Ovary (tissue), 10 donors: ENCODE measurements around the gene THRB. TPM values are rescaled to one million over a fixed set of nuclear protein-coding genes. Genes with fewer than 3 reads are reported as not detected.

Experiments
- DNase-seq, 5 donors: peaks; one replicate each; pipeline ENCODE4 v3.0.0-alpha.2; 2019 to 2020
- H3K27ac ChIP-seq, 2 donors: fragments of 200-600 bp; one replicate each; pipeline versions ENCODE4 v1.5.1 to v1.8.0; 2019 to 2022
- H3K27me3 ChIP-seq: fragments of 200-600 bp; one replicate; pipeline ENCODE4 v1.8.0; 2022
- H3K36me3 ChIP-seq: fragments of 200-600 bp; sonication (generic); one replicate; pipeline ENCODE4 v1.5.1; 2019
- H3K4me1 ChIP-seq: one replicate; pipeline ENCODE4 v1.8.1; 2013; ENCODE audit warnings: mild to moderate bottlenecking, moderate library complexity; ENCODE audit not compliant: insufficient read depth
- H3K4me3 ChIP-seq: fragments of 200-600 bp; sonication (generic); one replicate; pipeline ENCODE4 v1.5.1; 2017
- H3K9me3 ChIP-seq, 2 donors: fragments of 200-600 bp in 1 of 2; sonication (generic) in 1 of 2; one replicate each; pipeline versions ENCODE4 v1.5.1 to v1.8.1; 2013 to 2019; ENCODE audit warnings: mild to moderate bottlenecking in 1 of 2, moderate library complexity in 1 of 2
- EP300 ChIP-seq: sonication (generic); formaldehyde crosslinking; IDR thresholded peaks from one replicate; pipeline ENCODE4 v1.6.1; 2017; ENCODE audit warnings: antibody characterized with exemption
- POLR2A ChIP-seq: fragments of 450-650 bp; IDR thresholded peaks from one replicate; pipeline ENCODE4 v1.6.1; 2017; ENCODE audit warnings: antibody characterized with exemption, mild to moderate bottlenecking, moderate library complexity
- WGBS, 3 donors: extraction: QIAGEN DNeasy Blood & Tissue Kit in 1 of 3; methylation state at CpG; one replicate each; pipeline versions ENCODE4 v1.1.5 to v1.1.7; 2013 to 2017; 5-methylcytosine and 5-hydroxymethylcytosine counted together
- intact Hi-C, 4 donors: fragments of 100-400 bp; cut with DNase I; formaldehyde crosslinking; loops; one replicate each; pipeline versions ENCODE4 v1.11.0 to v1.15.1; 2022 to 2023
- long read RNA-seq, 3 donors: library from polyadenylated mRNA in 2 of 3; unstranded in 2 of 3; transcript quantifications; one replicate each; pipeline ENCODE4 v2.0.0 and lab custom pipeline, GENCODE V29; 2021 to 2026
- polyA plus RNA-seq, 2 donors: library from polyadenylated mRNA; stranded (reverse); fragments of 200-250 nt in 1 of 2; fragments of 350-450 nt in 1 of 2; fragmentation: Illumina TruSeq in 1 of 2; extraction: RNeasy Lipid Tissue Mini Kit (QIAGEN cat#74804) in 1 of 2; gene quantifications; one replicate each; pipeline ENCODE4 v1.2.3, GENCODE V29; 2013 to 2014
- total RNA-seq, 7 donors: library from RNA; depleted of rRNA in 2 of 7; stranded (reverse); fragments of >200 nt in 2 of 7; fragmentation: NEBNext Ultra II Directional in 3 of 7; extraction: Animal tissue kit (Norgen Biotek cat#: 25700) in 3 of 7; gene quantifications; one replicate each; pipeline versions ENCODE4 v1.1.0 to v1.2.4, GENCODE V29; 2016 to 2023
- TF ChIP-seq, protein P1 (sequence below), 3 donors: fragments of 450-650 bp in 2 of 3; fragments of 200-600 bp in 1 of 3; IDR thresholded peaks; one replicate each; pipeline versions ENCODE4 v1.5.1 to v1.8.0; 2016 to 2022; ENCODE audit warnings: antibody characterized with exemption in 3 of 3, mild to moderate bottlenecking in 1 of 3
- donor health status: DM: no; HTN: no; CAD: no; lungs with moderate emphysema.
- donor health status: DM: no; HTN: no; CAD: no.
- donor health status: Bipolar disorder and iron deficiency.
- donor health status: DM: yes; HTN: yes; CAD: no.
- donor health status: DM: no; HTN: no; CAD: no.
- donor health status: DM: yes; HTN: yes; CAD: no.

The THRB gene
- 1 to 10 TPM; 1.9 to 5.7 (median 3.2) TPM for total RNA-seq
- 1 to 10 TPM in 1 of 2 donors, under 1 TPM in 1; 0.91 to 6.5 TPM for polyA plus RNA-seq
- long read RNA-seq, donor 1, partial matches to known transcripts, result 0 of 1 reads
- long read RNA-seq, donor 1, other reads (novel, unspliced or antisense), result 1 of 1 reads
- long read RNA-seq, donor 2, result 0 reads
- long read RNA-seq, donor 3, partial matches to known transcripts, result 0 of 1 reads
- long read RNA-seq, donor 3, other reads (novel, unspliced or antisense), result 1 of 1 reads

DNA sequence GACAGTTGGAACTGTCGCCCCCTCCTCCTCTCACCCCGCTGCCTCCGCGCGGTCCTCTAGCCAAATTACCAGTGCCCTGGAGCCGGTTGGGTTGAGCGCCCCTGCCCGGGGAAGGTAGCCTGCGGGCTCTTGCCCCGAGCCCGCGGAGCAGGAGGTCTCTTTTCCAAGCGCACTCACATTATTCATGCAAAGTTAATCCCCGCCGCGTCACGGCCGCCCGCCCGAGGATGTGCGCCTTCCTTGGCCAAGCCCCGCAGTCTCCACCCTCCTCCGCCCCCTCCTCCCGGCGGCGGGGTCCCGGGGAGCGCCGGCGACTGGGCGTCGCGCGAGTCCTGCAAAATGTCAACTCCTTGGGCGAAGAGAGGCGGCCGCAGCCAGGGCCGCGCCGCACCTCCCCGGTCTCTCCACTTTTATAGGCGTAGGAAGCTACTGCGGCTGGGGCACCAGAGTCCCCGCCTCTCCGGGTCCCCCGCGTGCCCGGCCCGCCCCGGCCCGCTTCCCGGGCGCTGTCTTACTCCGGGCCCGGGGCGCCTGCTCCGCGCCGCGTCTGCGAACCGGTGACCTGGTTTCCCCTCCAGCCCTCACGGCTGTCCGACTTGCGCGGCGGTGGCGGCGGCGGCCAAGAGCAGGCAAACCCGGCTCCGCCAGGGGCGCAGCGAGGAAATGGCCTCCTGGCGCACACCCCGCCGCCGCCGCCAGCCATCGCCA, at the start of gene THRB:
Gene THRB, minus strand, starts transcription at position 233 of the 708 bp plus-strand sequence.
- 1% methylated on average over 63 to 80 of the region's 80 CpGs for WGBS, 3 donors
- no peak for TF ChIP-seq EP300
- TF ChIP-seq, protein P1, sequence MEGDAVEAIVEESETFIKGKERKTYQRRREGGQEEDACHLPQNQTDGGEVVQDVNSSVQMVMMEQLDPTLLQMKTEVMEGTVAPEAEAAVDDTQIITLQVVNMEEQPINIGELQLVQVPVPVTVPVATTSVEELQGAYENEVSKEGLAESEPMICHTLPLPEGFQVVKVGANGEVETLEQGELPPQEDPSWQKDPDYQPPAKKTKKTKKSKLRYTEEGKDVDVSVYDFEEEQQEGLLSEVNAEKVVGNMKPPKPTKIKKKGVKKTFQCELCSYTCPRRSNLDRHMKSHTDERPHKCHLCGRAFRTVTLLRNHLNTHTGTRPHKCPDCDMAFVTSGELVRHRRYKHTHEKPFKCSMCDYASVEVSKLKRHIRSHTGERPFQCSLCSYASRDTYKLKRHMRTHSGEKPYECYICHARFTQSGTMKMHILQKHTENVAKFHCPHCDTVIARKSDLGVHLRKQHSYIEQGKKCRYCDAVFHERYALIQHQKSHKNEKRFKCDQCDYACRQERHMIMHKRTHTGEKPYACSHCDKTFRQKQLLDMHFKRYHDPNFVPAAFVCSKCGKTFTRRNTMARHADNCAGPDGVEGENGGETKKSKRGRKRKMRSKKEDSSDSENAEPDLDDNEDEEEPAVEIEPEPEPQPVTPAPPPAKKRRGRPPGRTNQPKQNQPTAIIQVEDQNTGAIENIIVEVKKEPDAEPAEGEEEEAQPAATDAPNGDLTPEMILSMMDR (IDR thresholded peaks at IDR 0.05), result peak in 2 of 3 donors; percentile 28 to 43
- no peaks in the 10 kb centered on the region for H3K4me1 ChIP-seq

GRCh38 chr3:24541935-24542334, 47.3 kb upstream of the THRB start:
- H3K36me3 ChIP-seq, result no peaks in the 10 kb centered on the region
- H3K27ac ChIP-seq, result no peak overlapping the region
- no peaks in the 10 kb centered on the region for H3K4me1 ChIP-seq
- intact Hi-C loops, result no loop called here
- H3K9me3 ChIP-seq, result no peaks in the 10 kb centered on the region
- H3K27me3 ChIP-seq, result no peaks in the 10 kb centered on the region
- WGBS, 3 donors, result 96 to 100% (median 97%) methylated on average over 1 of the region's 1 CpG
- TF ChIP-seq EP300 (no peak), POLR2A (no peak)
- TF ChIP-seq, protein P1 (IDR thresholded peaks at IDR 0.05), result no peak
- no peak for DNase-seq
- H3K4me3 ChIP-seq, result no peak overlapping the region

More for the DNA sequence above, at the start of gene THRB:
- Histone ChIP-seq H3K27ac (peak within 1 kb of the TSS; percentile 4 to 53), H3K4me3 (peak within 1 kb of the TSS; percentile 88), H3K9me3 (no peaks in the 10 kb centered on the region), H3K36me3 (no peaks in the 10 kb centered on the region), H3K27me3 (no peaks in the 10 kb centered on the region)
- DNase-seq, result peak; percentile 18 to 66 (median 56)
- intact Hi-C loops, result no loop called here

GRCh38 chr3:24540821-24541220, 46.2 kb upstream of the THRB start:
- no peak for TF ChIP-seq EP300
- TF ChIP-seq, protein P1 (IDR thresholded peaks at IDR 0.05), result no peak
- TF ChIP-seq POLR2A, result no peak
- no peaks in the 10 kb centered on the region for H3K27me3 ChIP-seq
- H3K9me3 ChIP-seq, result no peaks in the 10 kb centered on the region
- WGBS, 3 donors, result 48 to 73% (median 50%) methylated on average over 2 of the region's 2 CpGs
- no peaks in the 10 kb centered on the region for H3K4me1 ChIP-seq
- intact Hi-C loops, result no loop called here
- no peaks in the 10 kb centered on the region for H3K36me3 ChIP-seq
- no peak overlapping the region for H3K27ac ChIP-seq
- H3K4me3 ChIP-seq, result no peak overlapping the region
- no peak for DNase-seq

DNA sequence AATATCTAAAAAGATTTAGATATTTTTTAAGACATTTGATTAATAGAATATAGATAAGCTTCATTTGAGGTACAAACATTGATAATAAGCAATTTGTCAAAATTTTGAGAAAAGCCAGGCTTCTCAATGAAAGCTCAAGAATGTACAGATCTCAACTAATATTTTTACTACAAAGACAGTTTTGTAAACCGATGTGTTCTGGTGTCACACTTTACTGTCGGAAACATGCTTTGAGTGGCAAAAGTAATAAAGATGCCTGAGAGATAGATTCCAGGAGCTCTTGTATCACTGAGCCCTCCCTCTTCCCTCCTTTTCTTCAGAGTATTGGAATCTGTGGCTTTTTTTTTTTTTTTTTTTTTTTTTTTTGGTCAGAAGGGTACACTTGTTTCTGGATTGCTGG, 45.0 kb upstream of the THRB start:
- H3K36me3 ChIP-seq, result no peaks in the 10 kb centered on the region
- no peak for DNase-seq
- H3K4me3 ChIP-seq, result no peak overlapping the region
- WGBS, 3 donors, result 61 to 69% (median 67%) methylated on average over 2 of the region's 2 CpGs
- H3K9me3 ChIP-seq, result no peaks in the 10 kb centered on the region
- no peaks in the 10 kb centered on the region for H3K27me3 ChIP-seq
- intact Hi-C loops, result no loop called here
- TF ChIP-seq POLR2A (no peak), EP300 (no peak)
- TF ChIP-seq, protein P1 (IDR thresholded peaks at IDR 0.05), result no peak
- no peak overlapping the region for H3K27ac ChIP-seq
- H3K4me1 ChIP-seq, result no peaks in the 10 kb centered on the region
